Measurements from ENCODE around the gene ARL15.

- TF ChIP-seq POLR2AphosphoS5 (IDR thresholded peaks at IDR 0.05) (no peak), CTCF (IDR thresholded peaks at IDR 0.05) (no peak), POLR2A (IDR thresholded peaks at IDR 0.05) (no peak), EP300 (IDR thresholded peaks at IDR 0.05) (no peak)
These were observed 200.6 kb downstream of the ARL15 start for GRCh38 chr5:54109626-54110330.

Measured in sigmoid colon (tissue), 4 donors.